HG03521 (cell line): ENCODE results near the gene IL2RA.

ENCODE experiments used
- ATAC-seq: cut with Tn5 transposase; IDR thresholded peaks from one replicate; pipeline ENCODE4 v1.9.1; 2021; ENCODE audit warnings: mild to moderate bottlenecking, moderate library complexity; ENCODE audit not compliant: unreplicated experiment

Gene IL2RA

DNA sequence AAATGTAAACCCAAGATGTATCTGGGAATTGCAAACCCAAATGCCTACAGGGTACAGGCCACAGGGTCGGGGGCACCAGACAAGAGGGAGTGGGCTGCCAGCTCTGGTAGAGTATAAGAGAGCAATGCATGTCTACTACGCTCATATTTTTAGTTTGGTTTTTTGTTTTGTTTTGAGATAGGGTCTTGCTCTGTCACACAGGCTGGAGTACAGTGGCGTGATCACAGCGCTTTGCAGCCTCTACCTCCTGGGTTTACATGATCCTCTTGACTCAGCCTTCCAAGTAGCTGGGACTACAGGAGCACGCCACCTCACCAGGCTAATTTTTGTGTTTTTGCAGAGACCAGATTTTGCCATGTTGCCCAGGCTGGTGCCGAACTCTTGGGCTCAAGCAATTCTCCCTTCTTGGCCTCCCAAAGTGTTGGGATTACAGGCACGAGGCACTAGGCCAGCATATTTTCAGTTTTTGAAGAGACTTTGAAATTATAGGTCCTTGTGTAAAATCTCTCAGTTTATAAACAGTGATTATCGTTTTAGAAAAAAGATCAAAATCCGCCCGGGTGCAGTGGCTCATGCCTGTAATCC lies 73.7 kb downstream of the IL2RA start:
- ATAC-seq: no peak

DNA sequence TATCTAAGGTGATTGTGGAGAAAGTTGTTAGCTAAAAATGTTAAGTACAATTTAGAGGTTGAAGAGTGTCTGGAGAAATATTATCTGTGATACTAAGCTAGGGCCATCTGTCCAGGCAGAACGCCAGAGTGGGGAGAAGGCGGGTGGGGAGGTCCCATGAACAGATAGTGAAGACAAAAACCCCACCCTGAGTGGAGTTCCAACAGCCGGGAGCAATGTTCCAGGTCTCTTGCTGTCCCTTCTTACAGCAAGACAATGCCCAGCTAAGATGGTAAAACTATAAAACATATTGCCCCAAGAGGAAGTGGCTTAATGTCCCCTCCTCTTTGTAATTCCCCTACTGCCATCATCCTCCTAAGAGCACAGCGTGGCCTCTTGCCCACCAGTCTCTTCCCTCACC lies 74.4 kb downstream of the IL2RA start:
- ATAC-seq: no peak

DNA sequence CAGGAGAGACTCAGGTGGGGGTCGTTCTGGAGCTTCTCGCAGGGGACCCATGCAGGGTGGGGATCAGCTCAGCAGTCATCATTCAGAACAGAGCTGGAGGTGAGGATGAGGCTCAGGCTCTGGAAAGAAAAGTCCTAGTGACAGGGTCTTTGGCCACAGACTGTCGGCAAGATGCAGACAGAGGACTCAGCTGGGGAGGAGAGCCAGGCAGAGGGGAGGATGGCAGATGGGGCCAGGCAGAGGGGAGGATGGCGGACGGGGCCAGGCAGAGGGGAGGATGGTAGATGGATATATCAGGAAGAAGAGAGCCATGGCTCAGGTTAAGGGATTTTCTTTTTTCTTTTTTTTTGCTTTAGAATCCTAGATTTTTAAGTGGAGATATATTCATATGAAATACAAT lies 77.1 kb downstream of the IL2RA start:
- ATAC-seq: no peak

DNA sequence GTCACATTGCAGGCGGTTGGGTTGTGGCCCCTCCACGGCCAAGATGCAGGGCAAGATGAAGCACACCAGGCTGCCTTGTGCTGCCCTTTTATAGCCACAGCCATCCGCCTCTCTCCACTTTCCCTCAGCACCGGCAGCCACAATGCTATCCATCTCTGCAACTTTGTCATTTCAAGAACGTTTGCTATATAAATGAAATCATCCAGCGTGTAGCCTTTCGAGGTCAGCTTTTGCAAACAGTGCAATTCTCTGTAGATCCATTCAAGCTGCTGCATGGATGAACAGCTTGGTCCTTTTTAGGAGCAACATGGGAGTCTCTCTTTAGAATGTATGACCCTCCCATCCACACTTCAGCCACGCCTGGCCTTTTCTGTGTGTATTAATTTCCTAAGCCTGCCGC lies 78.4 kb downstream of the IL2RA start:
- no peak for ATAC-seq

DNA sequence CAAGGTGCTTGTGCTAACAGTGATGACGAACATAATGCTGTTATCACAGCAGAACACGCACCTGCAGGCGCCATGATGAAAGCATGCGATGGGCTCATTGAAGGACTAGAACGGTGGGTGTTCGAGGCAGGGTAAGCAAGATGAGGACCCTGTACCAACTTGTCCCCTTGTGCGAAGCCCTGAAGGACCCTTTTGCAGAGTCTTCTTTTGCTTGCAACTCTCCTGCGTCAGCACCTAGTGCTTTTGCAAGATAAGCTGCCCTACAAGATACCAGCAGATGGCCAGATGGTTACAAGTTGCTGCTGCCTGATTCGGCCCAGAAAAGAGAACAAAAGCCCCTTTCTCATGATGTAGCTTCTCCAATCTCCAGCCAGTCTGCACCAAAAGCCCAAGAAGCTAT lies 80.6 kb downstream of the IL2RA start:
- no peak for ATAC-seq

DNA sequence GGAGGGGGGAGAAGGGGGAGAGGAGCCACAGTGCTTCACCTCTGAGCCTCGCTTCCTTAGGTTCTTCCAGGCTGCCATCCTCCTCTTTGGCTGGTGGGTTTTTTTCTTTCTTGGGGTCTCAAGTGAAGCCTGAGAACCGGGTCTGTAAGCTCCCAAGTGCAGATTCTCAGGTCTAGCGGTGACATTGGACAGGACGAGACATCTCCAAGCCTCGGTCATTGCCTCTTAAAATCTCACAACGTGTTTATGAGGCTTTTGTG lies 84.0 kb downstream of the IL2RA start:
- ATAC-seq: no peak

DNA sequence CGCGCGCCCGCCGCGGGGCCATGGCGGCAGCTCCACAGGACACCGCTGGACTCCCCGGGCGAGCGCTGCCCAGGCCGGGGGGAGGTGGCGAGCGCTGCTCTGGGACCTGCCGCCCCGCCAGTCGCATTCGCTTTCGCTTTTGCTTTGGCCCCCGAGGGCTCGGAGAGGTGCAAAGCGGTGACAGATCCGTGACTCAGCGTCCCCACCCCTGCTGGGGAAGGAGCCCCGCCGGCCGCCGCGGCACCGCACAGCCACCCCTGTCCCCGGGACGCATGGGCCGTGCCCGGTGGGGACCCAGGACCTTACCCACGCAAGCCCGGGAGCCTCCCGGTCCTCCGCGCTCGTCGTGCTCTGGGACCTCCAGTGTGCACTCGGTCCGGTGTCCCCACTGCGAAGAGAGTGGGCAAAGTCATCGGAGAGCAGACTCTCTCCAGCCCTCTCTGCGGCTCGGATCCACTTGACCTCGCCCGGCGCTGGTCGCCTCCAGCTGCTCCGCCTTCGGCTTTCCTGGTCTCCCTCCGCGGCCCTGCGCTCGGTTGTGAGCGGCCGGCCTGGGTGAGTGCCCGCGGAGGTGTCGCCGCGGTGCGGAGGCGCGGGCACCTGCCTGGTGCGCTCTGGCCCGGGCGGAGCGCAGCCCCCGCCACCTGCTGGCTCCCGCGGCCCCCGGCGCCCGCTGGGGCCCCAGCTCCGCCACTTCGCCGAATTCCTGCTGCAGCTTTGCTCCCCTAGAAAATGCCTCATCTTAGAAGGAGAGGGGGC lies 84.5 kb downstream of the IL2RA start, which contains the start of gene IL15RA:
IL15RA (minus strand) TSS at position 73 of the 759 bp plus-strand sequence; CDS start at position 22, 51 bp downstream.
- peak; percentile 57 for ATAC-seq

DNA sequence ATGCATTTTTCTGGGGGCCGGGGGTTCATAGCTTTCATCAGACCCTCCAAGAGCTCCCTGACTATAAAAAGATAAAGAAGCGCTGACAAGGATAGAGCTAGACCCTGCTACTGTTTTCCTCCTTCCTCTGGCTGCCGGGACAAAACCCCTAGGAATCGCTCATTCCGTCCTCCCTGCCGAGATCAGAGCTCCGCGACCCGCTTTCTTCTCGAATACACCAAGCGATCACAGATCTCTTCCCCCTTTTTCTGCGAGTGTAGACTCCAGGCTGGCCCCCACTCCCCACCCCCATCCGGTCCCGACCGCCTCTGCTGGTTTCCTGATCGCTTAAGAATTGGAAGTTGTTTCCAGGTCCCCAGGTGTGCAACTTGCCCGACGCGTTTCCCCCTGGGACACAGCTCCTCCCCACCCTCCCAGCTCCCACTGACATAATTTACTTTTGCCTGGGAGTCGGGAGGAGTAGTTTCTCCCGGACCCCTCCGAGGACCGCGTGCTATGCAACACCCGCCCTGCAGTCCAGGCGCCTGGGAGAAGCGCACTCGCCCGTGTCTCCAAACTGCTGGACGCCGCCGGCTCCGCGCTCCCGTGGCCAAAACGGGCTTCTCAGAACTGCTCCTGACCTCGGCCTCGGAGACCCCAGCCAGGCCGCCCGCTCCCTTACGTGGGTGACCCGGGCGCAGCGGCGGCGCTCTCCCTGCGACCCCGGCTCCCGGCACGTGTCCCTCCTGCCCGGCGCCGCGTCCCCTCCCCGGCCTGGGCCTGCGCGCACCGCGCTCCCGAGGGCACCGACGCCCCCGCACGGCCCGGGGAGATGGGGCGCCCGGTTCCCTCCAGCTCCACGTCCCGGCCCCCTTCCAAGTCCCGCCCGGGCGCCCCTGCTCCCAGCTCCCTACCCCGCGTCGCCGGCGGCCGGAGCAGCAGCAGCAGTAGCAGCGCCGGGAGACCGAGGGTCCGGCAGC lies 85.4 kb downstream of the IL2RA start:
- ATAC-seq: peak; percentile 15

DNA sequence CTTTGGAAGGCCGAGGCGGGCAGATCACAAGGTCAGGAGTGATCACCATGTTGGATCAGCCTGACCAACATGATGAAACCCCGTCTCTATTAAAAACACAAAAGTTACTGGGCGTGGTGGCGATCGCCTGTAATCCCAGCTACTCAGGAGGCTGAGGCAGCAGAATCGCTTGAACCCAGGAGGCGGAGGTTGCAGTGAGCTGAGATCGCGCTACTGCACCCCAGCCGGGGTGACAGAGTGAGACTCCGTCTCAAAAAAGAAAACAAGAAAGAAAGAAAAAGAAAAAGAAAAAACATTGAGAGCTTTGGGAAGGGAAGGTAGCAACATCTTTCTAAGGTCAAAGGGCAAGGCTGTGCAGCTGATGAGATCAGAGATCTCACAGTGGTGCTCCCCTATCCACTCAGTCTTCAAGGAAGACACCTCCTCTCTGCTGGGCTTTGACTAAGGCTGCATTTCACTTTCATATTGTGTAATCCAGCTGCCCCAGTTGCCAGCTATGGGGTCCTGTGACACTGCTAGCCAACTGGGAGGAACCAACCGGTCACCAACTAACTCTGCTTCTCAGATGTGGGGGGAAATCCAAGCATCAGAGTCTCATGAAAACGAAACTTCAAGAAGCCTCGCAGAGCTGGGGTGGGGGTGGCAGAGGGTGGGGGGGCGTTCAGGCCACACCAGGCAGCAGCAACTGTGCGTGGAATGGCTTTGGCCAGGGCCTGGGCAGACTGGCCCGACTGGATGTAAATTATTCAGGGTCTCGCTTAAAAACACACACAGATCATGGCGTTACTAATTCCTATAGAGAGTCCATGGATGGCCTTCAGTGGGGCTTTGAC lies 86.3 kb downstream of the IL2RA start:
- peak; percentile 39 for ATAC-seq

DNA sequence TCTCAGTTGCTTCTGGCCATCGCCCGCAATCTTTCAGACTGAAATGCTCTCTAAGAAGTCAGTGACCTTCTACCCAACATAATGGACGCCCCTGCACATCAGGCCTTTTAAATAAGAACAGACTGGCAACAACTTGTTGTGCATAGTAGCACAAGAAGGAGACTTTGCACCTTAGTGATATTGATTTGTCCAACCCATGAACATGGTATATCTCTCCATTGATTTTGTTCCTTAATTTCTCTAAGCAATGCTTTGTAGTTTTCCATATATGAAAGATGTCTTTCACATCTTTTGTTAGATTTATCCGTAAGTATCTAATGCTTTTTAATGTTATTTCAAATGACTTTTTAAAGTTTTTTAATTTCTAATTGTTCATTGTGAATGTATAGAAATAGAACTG lies 89.1 kb downstream of the IL2RA start:
- no peak for ATAC-seq

DNA sequence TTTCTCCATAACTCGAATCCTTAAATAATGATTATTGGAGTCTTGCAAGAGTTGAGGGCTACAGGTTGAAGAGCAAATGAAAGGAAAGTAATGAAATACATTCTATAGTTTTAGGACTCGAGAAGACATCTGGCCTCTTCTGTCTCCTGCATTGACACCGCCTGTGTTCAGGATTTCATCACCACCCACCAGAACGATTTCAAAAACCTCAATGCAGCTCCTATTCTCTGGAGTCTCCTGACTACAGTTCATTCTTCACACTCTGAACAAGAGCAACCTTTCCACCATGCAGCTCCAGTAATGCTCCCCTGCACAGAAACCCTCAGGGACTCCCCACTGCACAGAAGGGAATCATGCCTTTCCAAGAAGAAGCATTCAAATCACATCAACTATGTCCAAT lies 90.3 kb downstream of the IL2RA start:
- no peak for ATAC-seq

DNA sequence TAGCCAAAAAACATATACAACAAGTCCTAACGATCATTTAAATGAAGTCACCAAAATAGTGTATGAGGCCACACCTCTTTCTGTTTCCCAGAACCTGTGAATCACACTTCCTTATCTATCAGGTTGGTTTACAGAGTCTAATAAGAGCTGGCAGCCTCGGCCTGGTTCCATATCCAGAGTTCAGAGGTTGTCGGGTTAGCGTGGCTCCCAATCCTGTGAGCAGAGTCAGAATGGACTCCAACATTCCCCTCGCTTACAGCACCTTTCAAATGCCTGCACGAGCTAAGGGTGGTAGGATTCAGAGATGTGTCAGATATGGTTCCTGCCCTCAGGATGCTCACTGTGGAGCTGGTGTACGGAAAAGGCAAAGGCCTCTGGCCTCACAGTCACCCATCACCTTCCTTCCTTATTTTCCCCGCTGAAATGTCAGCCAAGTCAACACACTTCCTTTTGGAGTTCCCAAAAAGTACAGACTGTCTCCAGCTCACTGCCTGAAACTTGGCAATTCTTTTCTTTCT lies 90.8 kb downstream of the IL2RA start:
- no peak for ATAC-seq

DNA sequence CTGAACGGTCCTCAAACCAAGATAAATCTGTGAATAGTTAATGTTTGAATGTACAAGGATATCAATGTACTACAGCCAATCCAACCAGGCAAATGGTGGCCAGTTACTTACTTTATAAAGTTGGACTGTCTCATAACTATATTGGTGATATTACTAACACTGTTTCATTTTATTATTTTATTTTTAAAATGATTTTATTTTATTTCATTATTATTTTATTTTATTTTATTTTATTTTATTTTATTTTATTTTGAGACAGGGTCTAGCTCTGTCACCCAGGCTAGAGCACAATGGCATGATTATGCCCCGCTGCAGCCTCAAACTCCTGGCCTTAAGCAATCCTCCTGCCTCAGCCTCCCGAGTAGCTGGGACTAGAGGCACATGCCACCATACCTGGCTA lies 91.6 kb downstream of the IL2RA start:
- ATAC-seq: no peak

DNA sequence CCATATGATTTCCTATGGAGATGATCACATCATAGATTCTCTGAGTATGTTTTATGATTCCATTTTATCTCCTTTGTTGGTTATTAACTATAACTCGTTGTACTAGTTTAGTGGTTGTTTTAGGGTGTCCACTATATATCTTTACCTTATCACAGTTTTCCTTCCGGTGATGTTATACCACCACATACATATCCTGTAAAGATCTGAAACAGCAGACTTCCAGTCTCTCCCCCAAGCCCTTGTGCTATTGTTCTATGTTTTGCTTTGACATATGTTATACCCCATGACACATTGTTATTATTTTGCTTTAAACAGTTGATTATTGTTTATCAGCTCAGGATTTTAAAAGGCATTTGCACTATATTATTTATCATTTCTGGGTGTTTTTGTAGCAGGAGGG lies 92.1 kb downstream of the IL2RA start:
- ATAC-seq: no peak

DNA sequence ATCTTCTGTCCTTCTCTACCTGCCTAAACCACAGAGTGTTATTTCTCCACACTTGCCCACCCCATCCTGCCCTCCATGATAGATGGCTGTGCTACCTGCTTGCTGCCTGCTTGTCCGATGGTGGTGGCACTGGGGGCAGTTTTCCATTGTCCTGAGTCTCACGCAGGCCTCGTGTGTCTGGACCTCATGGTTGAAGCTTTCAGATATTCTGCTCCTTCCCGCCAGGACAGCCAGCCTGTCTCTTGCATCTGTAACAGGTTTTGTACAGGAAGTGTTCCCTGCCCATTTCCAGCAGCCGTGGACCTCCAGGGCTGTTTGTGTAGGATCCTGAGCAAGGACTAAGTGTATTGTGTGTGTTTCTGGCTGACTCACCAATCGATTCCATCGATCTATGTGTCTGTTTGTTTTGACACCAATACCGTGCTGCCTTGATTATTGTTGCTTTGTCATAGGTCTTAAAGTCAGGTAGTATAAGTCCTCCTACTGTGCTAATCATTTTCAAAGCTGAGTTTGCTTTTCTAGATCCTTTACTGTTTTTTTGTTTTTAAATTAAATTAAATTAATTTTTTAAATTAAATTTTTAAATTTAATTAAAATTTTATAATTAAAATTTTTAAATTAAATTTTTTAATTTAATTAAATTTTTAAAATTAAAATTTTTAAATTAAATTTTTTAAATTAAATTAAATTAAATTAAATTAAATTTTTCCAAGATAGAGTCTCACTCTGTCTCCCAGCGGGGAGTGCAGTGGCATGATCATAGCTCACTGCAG lies 93.3 kb downstream of the IL2RA start:
- ATAC-seq: no peak

DNA sequence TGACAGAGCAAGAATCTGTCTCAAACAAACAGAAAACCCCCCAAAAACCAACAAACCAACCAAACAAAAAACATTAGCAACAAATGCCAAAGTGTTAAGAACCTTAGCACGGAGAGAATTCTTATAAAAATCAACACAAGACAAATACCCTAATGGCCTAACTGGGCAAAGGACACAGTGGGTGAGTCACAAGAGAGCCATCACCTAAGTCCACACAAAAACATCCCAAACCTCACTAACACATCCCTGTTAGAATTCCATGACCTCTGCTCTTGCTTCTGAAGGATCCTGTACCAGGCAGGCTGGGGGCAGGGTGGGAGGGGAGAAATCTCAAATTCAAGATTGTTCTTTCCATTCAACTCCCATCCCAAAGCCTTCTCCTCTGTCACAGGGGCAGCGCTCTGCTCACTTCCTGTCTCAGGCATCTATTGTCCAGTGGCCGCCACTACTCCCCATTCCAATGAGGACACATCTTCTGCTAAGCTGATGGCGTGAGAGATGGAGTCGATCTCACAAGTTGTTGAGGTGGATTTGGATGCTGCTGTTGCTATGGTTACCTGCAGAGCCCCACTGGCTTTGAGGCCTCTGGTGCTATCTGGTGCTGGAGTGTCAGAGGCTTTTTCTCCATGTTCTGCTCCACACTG lies 94.0 kb downstream of the IL2RA start:
- no peak for ATAC-seq

DNA sequence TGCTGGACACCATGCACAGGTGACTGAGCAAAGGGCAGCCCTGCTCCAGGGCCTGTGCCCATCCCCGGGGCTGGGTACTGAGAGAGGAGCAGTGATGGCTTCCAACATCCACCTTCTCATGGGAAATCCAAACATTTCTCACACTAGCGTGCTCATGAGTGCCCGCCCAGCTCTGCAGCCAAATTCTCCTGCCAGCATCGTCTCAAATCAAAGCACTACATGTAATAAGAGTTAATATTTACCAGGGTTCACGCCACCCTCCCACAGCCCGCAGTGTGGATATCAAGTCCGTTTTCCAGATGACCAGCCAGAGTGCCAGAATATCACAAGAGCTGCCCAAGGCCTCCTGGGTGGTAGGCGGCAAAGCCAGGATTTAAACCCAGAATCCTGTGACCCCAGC lies 96.9 kb downstream of the IL2RA start:
- no peak for ATAC-seq

DNA sequence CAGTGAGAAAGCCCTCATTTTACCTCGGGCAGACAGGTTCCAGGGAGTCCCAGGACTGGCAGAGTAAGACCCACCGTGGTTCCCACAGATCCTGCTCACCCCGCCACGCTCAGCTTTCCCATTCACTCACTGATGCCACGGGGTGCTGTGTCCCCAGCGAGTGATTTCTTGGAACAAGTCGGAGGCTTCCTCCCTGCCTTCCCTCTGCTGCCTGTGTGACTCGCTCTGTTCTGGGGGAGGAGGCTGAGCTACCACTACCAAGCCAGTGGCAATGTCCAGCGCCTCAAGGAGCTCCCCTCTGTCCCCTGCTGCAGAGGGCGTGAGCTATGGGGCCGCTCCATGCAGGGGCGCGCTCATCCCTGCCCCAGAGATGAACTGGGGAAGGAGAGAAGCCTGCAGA lies 97.4 kb downstream of the IL2RA start:
- ATAC-seq: no peak

DNA sequence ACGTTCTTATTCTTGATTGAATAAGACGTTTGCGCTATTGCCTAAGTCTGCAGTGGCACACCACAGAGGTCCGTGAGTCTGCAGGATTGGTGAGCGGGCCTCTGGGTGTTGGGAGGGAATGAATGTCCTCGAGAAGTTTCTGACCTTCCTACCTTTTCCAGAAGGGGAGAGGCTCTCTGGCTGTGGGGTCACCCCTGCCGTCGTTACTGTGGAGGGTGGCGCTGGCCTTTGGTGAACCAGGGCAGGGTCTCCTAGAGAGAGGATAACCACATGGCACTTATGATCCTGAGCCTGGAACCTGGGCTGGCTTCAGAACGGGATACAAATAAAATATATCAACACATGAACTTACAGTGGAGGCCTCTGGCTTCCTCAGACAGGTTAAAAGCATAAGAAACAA lies 98.6 kb downstream of the IL2RA start:
- ATAC-seq: no peak

DNA sequence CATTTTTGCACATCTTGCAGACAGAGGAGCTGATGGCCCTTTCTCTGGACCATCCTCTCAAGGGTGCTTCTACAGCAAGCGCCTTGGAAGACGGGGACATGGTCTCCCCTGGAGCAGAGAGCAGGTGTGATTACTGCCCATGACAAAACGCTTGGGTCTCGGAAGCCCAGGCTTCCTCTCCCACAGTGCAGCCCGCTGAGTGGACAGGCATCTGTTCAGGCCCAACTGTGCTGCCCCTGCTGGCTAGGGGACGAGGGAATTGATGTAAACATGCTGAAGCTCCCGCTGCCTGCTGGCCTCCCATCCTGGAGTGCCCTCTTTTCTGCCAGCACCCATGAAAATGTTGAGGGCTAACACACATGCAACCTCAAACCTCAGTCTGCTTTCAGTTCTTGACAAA lies 99.1 kb downstream of the IL2RA start:
- no peak for ATAC-seq
